Nephron (organoid): ENCODE data around the gene MYO1A.

Experiments used
- H3K27ac Mint-ChIP-seq, 3 experiments: 2 replicates each; pipeline ENCODE4 v1.8.0; 2020; ENCODE audit warnings: mixed read lengths in 3 of 3, mild to moderate bottlenecking in 2 of 3, moderate library complexity in 1 of 3
- H3K27me3 Mint-ChIP-seq: 2 replicates; pipeline ENCODE4 v1.8.0; 2021; ENCODE audit warnings: low read depth, mild to moderate bottlenecking, moderate library complexity, mixed read lengths
- H3K36me3 Mint-ChIP-seq: 2 replicates; pipeline ENCODE4 v1.8.0; 2020; ENCODE audit warnings: low read depth, mixed read lengths
- H3K4me1 Mint-ChIP-seq: 2 replicates; pipeline ENCODE4 v1.8.0; 2020; ENCODE audit warnings: mixed read lengths
- H3K4me3 Mint-ChIP-seq, 3 experiments: 2 replicates each; pipeline ENCODE4 v1.8.0; 2020; ENCODE audit warnings: mild to moderate bottlenecking in 3 of 3, mixed read lengths in 3 of 3, moderate library complexity in 2 of 3
- H3K9me3 Mint-ChIP-seq: 2 replicates; pipeline ENCODE4 v1.8.0; 2020; ENCODE audit warnings: mixed read lengths
- CTCF ChIP-seq, 3 experiments: fragments of 200-600 bp; sonication (generic); IDR thresholded peaks; one replicate each; pipeline ENCODE4 v1.5.0; 2021; ENCODE audit warnings: antibody characterized with exemption in 3 of 3; ENCODE audit not compliant: unreplicated experiment in 3 of 3

Gene MYO1A

DNA sequence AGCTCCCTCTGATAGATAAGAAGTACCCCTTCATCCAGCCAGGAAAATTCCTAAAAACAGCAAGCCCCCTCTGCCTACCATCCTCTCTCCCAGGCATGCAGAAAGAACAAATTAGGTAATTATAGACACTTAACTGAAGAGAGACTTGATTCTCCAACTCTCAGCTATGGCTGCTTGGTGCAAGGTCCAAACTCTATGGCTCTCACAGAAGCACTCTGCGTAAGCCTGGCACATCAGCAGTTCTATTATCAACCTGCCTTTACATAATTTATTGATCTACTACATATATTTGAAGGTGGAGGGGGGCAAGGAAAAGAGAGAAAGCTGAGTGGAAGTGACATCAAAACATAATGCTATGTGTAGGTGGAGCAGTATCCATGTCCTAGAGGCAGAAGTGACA lies 1.1 kb upstream of the MYO1A start:
- H3K36me3 Mint-ChIP-seq: peaks cover 10% of the 10 kb centered on the region
- H3K4me3 Mint-ChIP-seq: no peak overlapping the region
- H3K9me3 Mint-ChIP-seq: no peaks in the 10 kb centered on the region
- no peak overlapping the region for H3K27ac Mint-ChIP-seq
- H3K4me1 Mint-ChIP-seq: peaks cover 19% of the 10 kb centered on the region
- no peak for TF ChIP-seq CTCF (IDR thresholded peaks at IDR 0.05; ENCODE audit: unreplicated experiment in 3 of 3)
- peaks cover 24% of the 10 kb centered on the region for H3K27me3 Mint-ChIP-seq

DNA sequence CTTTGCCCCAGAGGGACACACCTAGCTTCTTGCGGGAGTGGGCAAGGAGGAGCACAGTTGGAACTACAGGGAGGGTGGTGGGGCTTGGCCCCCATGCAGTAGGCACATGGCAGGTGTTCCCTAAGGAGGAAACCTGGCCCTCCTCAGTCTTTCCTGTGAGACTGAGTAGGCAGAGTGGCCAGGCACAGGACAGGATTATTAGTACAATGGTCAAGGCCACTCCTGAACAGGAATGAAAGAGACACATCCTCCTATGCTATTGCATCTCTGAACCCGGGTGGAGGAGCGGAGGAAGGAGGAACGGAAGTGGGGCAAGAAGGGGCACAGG lies 846 bp downstream of the MYO1A start:
- no peak overlapping the region for H3K4me3 Mint-ChIP-seq
- H3K27ac Mint-ChIP-seq: no peak overlapping the region
- peaks cover 21% of the 10 kb centered on the region for H3K4me1 Mint-ChIP-seq
- H3K27me3 Mint-ChIP-seq: peaks cover 24% of the 10 kb centered on the region
- no peaks in the 10 kb centered on the region for H3K9me3 Mint-ChIP-seq
- no peak for TF ChIP-seq CTCF (IDR thresholded peaks at IDR 0.05; ENCODE audit: unreplicated experiment in 3 of 3)
- peaks cover 3% of the 10 kb centered on the region for H3K36me3 Mint-ChIP-seq

GRCh38 chr12:57048423-57049118 lies 1.4 kb downstream of the MYO1A start:
- H3K36me3 Mint-ChIP-seq: no peaks in the 10 kb centered on the region
- TF ChIP-seq CTCF (IDR thresholded peaks at IDR 0.05; ENCODE audit: unreplicated experiment in 3 of 3): no peak
- peaks cover 28% of the 10 kb centered on the region for H3K27me3 Mint-ChIP-seq
- H3K4me1 Mint-ChIP-seq: peaks cover 21% of the 10 kb centered on the region
- no peaks in the 10 kb centered on the region for H3K9me3 Mint-ChIP-seq
- no peak overlapping the region for H3K27ac Mint-ChIP-seq
- H3K4me3 Mint-ChIP-seq: no peak overlapping the region

DNA sequence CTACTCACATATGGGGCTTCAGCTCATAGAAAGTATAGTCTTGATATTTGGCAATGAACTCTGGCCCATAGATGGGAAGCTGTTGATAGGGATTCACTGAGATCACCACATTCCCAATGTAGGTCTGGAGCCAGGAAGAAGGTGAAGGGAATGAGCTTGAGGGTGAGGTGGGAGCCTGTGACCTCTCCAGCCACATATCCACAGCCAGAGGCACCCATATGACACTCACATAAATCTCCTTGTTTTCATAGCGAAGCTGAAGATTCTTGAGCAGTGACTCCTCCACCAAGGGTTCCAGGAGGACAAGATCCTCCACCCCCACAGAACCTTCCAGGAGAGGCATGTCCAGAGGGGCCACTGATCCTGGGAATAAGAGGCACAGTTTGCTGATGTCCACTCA lies 1.9 kb downstream of the MYO1A start:
- peaks cover 28% of the 10 kb centered on the region for H3K27me3 Mint-ChIP-seq
- H3K4me3 Mint-ChIP-seq: no peak overlapping the region
- H3K27ac Mint-ChIP-seq: no peak overlapping the region
- H3K9me3 Mint-ChIP-seq: no peaks in the 10 kb centered on the region
- peaks cover 21% of the 10 kb centered on the region for H3K4me1 Mint-ChIP-seq
- H3K36me3 Mint-ChIP-seq: no peaks in the 10 kb centered on the region
- no peak for TF ChIP-seq CTCF (IDR thresholded peaks at IDR 0.05; ENCODE audit: unreplicated experiment in 3 of 3)

DNA sequence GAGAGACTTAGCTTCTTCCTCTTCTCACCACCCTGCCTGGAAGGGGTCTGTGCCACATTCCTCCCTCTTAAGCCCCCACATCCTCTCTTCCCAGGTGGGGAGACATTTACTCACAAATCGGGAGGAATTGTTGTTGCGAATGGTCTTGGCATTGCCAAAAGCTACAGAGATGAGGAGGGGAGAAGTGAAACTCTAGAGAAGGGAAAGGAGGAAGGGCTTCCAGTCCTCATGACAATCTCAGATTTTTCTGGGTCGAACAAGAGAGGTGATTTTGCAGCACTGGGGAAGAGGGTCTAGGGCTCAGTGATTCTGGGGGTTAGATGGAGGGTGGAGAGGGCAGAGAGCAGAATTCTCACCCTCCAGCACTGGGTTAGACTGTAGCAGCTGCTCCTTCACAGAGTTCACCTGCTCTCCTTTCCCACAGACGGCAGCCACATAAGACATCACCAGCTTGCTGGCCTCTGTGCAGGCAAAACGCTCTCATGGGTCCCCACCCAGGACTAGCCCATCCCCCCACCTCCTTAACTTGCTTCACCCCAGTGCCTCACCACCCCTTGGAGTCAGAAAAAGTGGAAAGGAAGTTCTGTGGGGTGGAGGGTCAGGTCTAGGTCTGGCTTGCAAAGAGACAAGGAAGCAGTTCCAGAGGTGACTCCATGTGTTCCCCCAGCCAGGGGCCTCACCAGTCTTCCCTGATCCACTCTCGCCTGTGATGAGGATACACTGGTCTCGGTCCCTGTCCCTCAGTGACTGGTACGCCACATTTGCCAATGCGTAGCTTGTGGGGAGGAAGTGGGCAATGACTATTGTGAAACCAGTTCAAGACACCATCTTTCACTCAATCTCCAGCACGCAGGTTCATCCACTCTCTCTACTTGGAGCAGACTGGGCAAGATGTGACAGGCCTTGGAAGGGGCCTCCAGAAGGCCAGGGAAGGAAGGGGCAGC lies 2.7 kb downstream of the MYO1A start:
- Mint-ChIP-seq H3K27me3 (peaks cover 28% of the 10 kb centered on the region), H3K36me3 (no peaks in the 10 kb centered on the region), H3K9me3 (no peaks in the 10 kb centered on the region), H3K27ac (no peak overlapping the region), H3K4me1 (peaks cover 21% of the 10 kb centered on the region), H3K4me3 (no peak overlapping the region)
- TF ChIP-seq CTCF (IDR thresholded peaks at IDR 0.05; ENCODE audit: unreplicated experiment in 3 of 3): no peak
